HG02884 (cell line): ENCODE results near the gene IGFBP2.

Experiments
- ATAC-seq: cut with Tn5 transposase; IDR thresholded peaks from one replicate; pipeline ENCODE4 v1.9.1; 2021; ENCODE audit warnings: mild to moderate bottlenecking, moderate library complexity; ENCODE audit not compliant: unreplicated experiment

The IGFBP2 gene

GRCh38 chr2:216680951-216681629 is 47.9 kb downstream of the IGFBP2 start:
- ATAC-seq, result no peak

- no peak for ATAC-seq
Measured at GRCh38 chr2:216681683-216682082, 48.5 kb downstream of the IGFBP2 start.

- no peak for ATAC-seq
Measured at GRCh38 chr2:216683846-216684245, 50.6 kb downstream of the IGFBP2 start.

GRCh38 chr2:216685327-216685875 is 52.2 kb downstream of the IGFBP2 start:
- no peak for ATAC-seq

- no peak for ATAC-seq
Measured at GRCh38 chr2:216687111-216687510, 53.9 kb downstream of the IGFBP2 start.

GRCh38 chr2:216687646-216688045 is 54.4 kb downstream of the IGFBP2 start:
- ATAC-seq, result no peak

GRCh38 chr2:216688731-216689340 is 55.6 kb downstream of the IGFBP2 start:
- no peak for ATAC-seq

GRCh38 chr2:216689397-216689796 is 56.2 kb downstream of the IGFBP2 start:
- ATAC-seq, result no peak

- no peak for ATAC-seq
Measured at GRCh38 chr2:216690456-216690852, 57.2 kb downstream of the IGFBP2 start.

GRCh38 chr2:216690853-216691741 is 57.9 kb downstream of the IGFBP2 start:
- ATAC-seq, result no peak

GRCh38 chr2:216692636-216693413 is 59.6 kb downstream of the IGFBP2 start:
- no peak for ATAC-seq

- no peak for ATAC-seq
Measured at GRCh38 chr2:216693414-216694080, 60.3 kb downstream of the IGFBP2 start.

- ATAC-seq, result no peak
Measured at GRCh38 chr2:216694082-216694825, 61.0 kb downstream of the IGFBP2 start.

GRCh38 chr2:216694826-216695217 is 61.6 kb downstream of the IGFBP2 start:
- no peak for ATAC-seq

GRCh38 chr2:216695401-216695821 is 62.2 kb downstream of the IGFBP2 start, which contains the start of gene IGFBP5:
Gene IGFBP5, minus strand, starts transcription at chr2:216695549. Its CDS starts 774 bp downstream, at chr2:216694775.
- no peak for ATAC-seq

GRCh38 chr2:216696321-216696720 is 63.1 kb downstream of the IGFBP2 start:
- ATAC-seq, result no peak

GRCh38 chr2:216696751-216697560 is 63.7 kb downstream of the IGFBP2 start:
- no peak for ATAC-seq

GRCh38 chr2:216698293-216698692 is 65.1 kb downstream of the IGFBP2 start:
- ATAC-seq, result no peak
